Liver (tissue), 9 donors: ENCODE results near the gene RPL39L. TPM values are rescaled to one million over a fixed set of nuclear protein-coding genes. Genes with fewer than 3 reads are reported as not detected.

ENCODE experiments used
- DNase-seq: peaks from one replicate; pipeline ENCODE4 v3.0.0-alpha.2; 2017; ENCODE audit warnings: low spot score
- H3K27ac ChIP-seq, 2 donors: one replicate each; pipeline ENCODE4 v1.7.0; 2013; ENCODE audit warnings: inconsistent platforms in 2 of 2, low read length in 2 of 2, control low read depth in 1 of 2, low read depth in 1 of 2, mild to moderate bottlenecking in 1 of 2
- H3K27me3 ChIP-seq, 4 donors: one replicate each; pipeline versions ENCODE4 v1.6.1 to v1.7.0; 2013; ENCODE audit warnings: low read length in 3 of 4, inconsistent platforms in 1 of 4, mild to moderate bottlenecking in 1 of 4, moderate library complexity in 1 of 4; ENCODE audit not compliant: control insufficient read depth in 4 of 4, insufficient read depth in 4 of 4
- H3K36me3 ChIP-seq, 4 donors: one replicate each; pipeline versions ENCODE4 v1.6.1 to v1.7.0; 2013; ENCODE audit warnings: low read length in 3 of 4, mild to moderate bottlenecking in 3 of 4, low read depth in 1 of 4, moderate library complexity in 1 of 4; ENCODE audit not compliant: control insufficient read depth in 4 of 4, insufficient read depth in 3 of 4
- H3K4me1 ChIP-seq, 4 donors: one replicate each; pipeline versions ENCODE4 v1.6.1 to v1.7.0; 2013; ENCODE audit warnings: low read length in 3 of 4, mild to moderate bottlenecking in 3 of 4, moderate library complexity in 1 of 4; ENCODE audit not compliant: control insufficient read depth in 4 of 4, insufficient read depth in 4 of 4
- H3K4me3 ChIP-seq, 3 donors: one replicate each; pipeline versions ENCODE4 v1.6.1 to v1.7.0; 2013; ENCODE audit warnings: low read length in 3 of 3, control low read depth in 1 of 3, low read depth in 1 of 3, mild to moderate bottlenecking in 1 of 3
- H3K9ac ChIP-seq, 2 donors: one replicate each; pipeline ENCODE4 v1.7.0; 2013; ENCODE audit warnings: low read length in 2 of 2, mild to moderate bottlenecking in 2 of 2, moderate library complexity in 2 of 2, control low read depth in 1 of 2, low read depth in 1 of 2
- H3K9me3 ChIP-seq, 4 donors: one replicate each; pipeline versions ENCODE4 v1.6.1 to v1.7.0; 2013; ENCODE audit warnings: low read length in 3 of 4; ENCODE audit not compliant: control insufficient read depth in 4 of 4
- CTCF ChIP-seq: fragments of 150-350 bp; IDR thresholded peaks from 2 replicates; pipeline ENCODE4 v1.5.1; 2017; ENCODE audit warnings: improper control_type of control experiment, low read depth, low read length; ENCODE audit not compliant: missing input control
- EGR1 ChIP-seq, 2 donors: IDR thresholded peaks; 2 replicates each; pipeline ENCODE4 v1.6.1; 2016 to 2018; ENCODE audit warnings: antibody characterized with exemption in 2 of 2, low read depth in 2 of 2
- FOXA2 ChIP-seq: IDR thresholded peaks from 2 replicates; pipeline ENCODE4 v1.6.1; 2016; ENCODE audit warnings: antibody characterized with exemption
- GABPA ChIP-seq, 2 donors: IDR thresholded peaks in 1 of 2; conservative IDR thresholded peaks in 1 of 2; 2 replicates each; pipeline ENCODE4 v1.6.1; 2016; ENCODE audit warnings: antibody characterized with exemption in 2 of 2, mild to moderate bottlenecking in 1 of 2, moderate library complexity in 1 of 2
- HNF4A ChIP-seq, 2 donors: conservative IDR thresholded peaks; 2 replicates each; pipeline ENCODE4 v1.6.1; 2016; ENCODE audit warnings: antibody characterized with exemption in 2 of 2, mild to moderate bottlenecking in 2 of 2
- NR2F2 ChIP-seq: IDR thresholded peaks from 2 replicates; pipeline ENCODE4 v1.6.1; 2016; ENCODE audit warnings: antibody characterized with exemption
- RAD21 ChIP-seq, 2 donors: IDR thresholded peaks; 2 replicates each; pipeline ENCODE4 v1.6.1; 2016; ENCODE audit warnings: antibody characterized with exemption in 2 of 2, mild to moderate bottlenecking in 2 of 2
- RXRA ChIP-seq, 2 donors: IDR thresholded peaks; 2 replicates each; pipeline ENCODE4 v1.6.1; 2017 to 2018; ENCODE audit warnings: antibody characterized with exemption in 2 of 2, mild to moderate bottlenecking in 1 of 2
- SP1 ChIP-seq: IDR thresholded peaks from 2 replicates; pipeline ENCODE4 v1.6.1; 2018; ENCODE audit warnings: antibody characterized with exemption, mild to moderate bottlenecking
- TAF1 ChIP-seq: conservative IDR thresholded peaks from 2 replicates; pipeline ENCODE4 v1.6.1; 2016; ENCODE audit warnings: antibody characterized with exemption, mild to moderate bottlenecking
- WGBS: extraction: QIAGEN DNeasy Blood & Tissue Kit; methylation state at CpG from one replicate; pipeline ENCODE4 v1.1.7; 2013; 5-methylcytosine and 5-hydroxymethylcytosine counted together
- polyA plus RNA-seq, 2 donors: library from polyadenylated mRNA; stranded (reverse) in 1 of 2; unstranded in 1 of 2; fragments of 200-250 nt in 1 of 2; fragments of >200 nt in 1 of 2; fragmentation: Nextera tagmentation in 1 of 2; extraction: Ambion mirVana in 1 of 2; gene quantifications; one replicate each; pipeline versions ENCODE4 v1.2.1 to v1.2.3, GENCODE V29; 2013 to 2015
- total RNA-seq, 2 donors: library from RNA; depleted of rRNA; stranded (reverse); fragments of >200 nt; gene quantifications; one replicate each; pipeline ENCODE4 v1.2.3, GENCODE V29; 2014
- TF ChIP-seq, protein P1 (sequence below): IDR thresholded peaks from 2 replicates; pipeline ENCODE4 v1.6.1; 2016; ENCODE audit warnings: antibody characterized with exemption, mild to moderate bottlenecking
- TF ChIP-seq, protein P2 (sequence below): IDR thresholded peaks from 2 replicates; pipeline ENCODE4 v1.6.1; 2016; ENCODE audit warnings: antibody characterized with exemption
- TF ChIP-seq, protein P3 (sequence below): IDR thresholded peaks from 2 replicates; pipeline ENCODE4 v1.6.1; 2016; ENCODE audit warnings: antibody characterized with exemption
- donor health status: healthy.
- donor health status: healthy.
- donor health status: healthy.
- donor health status: healthy.
- donor health status: healthy.

The RPL39L gene
- total and polyA plus RNA-seq, 4 donors = 1.1 to 6.6 (median 4.2) TPM

DNA sequence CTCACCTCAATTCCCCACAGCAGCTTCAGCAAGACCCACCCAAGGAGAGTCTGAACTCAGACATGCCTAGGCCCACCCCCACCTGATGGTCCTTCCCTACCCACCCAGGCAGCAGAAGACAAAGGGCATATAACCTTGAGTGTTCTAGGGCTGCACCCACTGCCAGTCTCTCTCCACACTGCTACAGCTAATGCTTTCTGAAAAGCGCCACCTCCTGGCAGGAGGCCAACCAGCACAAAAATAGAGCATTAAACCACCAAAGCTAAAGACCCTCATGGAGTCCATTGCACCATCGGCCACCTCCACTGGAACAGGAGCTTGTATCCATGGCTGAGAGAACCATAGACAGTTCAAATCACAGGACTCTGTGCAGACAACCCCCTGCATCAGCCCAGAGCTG lies 11.3 kb upstream of the RPL39L start:
- no peak overlapping the region for H3K9ac ChIP-seq
- no peaks in the 10 kb centered on the region for H3K9me3 ChIP-seq
- no peaks in the 10 kb centered on the region for H3K4me1 ChIP-seq
- 83% methylated on average over 2 of the region's 2 CpGs for WGBS
- no peak overlapping the region for H3K4me3 ChIP-seq
- H3K36me3 ChIP-seq = no peaks in the 10 kb centered on the region
- H3K27me3 ChIP-seq = peaks cover 0 to 2% (median 0%) of the 10 kb centered on the region in 4 donors
- TF ChIP-seq, protein P1, sequence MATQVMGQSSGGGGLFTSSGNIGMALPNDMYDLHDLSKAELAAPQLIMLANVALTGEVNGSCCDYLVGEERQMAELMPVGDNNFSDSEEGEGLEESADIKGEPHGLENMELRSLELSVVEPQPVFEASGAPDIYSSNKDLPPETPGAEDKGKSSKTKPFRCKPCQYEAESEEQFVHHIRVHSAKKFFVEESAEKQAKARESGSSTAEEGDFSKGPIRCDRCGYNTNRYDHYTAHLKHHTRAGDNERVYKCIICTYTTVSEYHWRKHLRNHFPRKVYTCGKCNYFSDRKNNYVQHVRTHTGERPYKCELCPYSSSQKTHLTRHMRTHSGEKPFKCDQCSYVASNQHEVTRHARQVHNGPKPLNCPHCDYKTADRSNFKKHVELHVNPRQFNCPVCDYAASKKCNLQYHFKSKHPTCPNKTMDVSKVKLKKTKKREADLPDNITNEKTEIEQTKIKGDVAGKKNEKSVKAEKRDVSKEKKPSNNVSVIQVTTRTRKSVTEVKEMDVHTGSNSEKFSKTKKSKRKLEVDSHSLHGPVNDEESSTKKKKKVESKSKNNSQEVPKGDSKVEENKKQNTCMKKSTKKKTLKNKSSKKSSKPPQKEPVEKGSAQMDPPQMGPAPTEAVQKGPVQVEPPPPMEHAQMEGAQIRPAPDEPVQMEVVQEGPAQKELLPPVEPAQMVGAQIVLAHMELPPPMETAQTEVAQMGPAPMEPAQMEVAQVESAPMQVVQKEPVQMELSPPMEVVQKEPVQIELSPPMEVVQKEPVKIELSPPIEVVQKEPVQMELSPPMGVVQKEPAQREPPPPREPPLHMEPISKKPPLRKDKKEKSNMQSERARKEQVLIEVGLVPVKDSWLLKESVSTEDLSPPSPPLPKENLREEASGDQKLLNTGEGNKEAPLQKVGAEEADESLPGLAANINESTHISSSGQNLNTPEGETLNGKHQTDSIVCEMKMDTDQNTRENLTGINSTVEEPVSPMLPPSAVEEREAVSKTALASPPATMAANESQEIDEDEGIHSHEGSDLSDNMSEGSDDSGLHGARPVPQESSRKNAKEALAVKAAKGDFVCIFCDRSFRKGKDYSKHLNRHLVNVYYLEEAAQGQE = no peak
- TF ChIP-seq, protein P2, sequence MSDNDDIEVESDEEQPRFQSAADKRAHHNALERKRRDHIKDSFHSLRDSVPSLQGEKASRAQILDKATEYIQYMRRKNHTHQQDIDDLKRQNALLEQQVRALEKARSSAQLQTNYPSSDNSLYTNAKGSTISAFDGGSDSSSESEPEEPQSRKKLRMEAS = no peak
- peak in 1 of 2 donors; percentile 5 for TF ChIP-seq RAD21 (IDR thresholded peaks at IDR 0.05)
- DNase-seq = peak; percentile 41
- no peak overlapping the region for H3K27ac ChIP-seq

DNA sequence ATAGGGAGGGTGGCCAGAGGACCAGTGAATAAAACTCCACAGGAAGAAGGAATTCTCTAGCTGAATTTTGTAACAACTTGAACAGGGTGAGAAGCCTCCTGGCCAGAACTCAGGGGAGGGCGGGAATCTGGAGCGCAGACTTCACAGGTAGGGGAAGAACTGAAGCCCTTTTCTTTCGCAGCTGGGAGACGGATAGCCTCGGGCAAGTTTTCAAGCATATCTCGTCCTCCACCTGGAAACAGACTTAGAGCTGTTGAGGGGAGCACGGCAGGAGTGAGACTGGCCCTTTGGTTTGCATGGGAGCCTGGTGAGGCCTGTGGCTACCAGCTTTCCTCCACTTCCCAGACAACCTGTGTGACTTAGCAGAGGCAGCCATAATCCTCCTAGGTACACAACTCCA lies 10.9 kb upstream of the RPL39L start:
- H3K36me3 ChIP-seq = no peaks in the 10 kb centered on the region
- H3K9ac ChIP-seq = no peak overlapping the region
- WGBS = 95% methylated on average over 7 of the region's 7 CpGs
- TF ChIP-seq SP1 (no peak), RAD21 (IDR thresholded peaks at IDR 0.05) (no peak), FOXA2 (no peak), CTCF (no peak), TAF1 (no peak), NR2F2 (no peak)
- TF ChIP-seq, protein P2 = no peak
- TF ChIP-seq, protein P3, sequence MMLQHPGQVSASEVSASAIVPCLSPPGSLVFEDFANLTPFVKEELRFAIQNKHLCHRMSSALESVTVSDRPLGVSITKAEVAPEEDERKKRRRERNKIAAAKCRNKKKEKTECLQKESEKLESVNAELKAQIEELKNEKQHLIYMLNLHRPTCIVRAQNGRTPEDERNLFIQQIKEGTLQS = no peak
- peaks cover 0 to 2% (median 0%) of the 10 kb centered on the region in 4 donors for H3K9me3 ChIP-seq
- no peak overlapping the region for H3K27ac ChIP-seq
- peaks cover 0 to 2% (median 0%) of the 10 kb centered on the region in 4 donors for H3K27me3 ChIP-seq
- DNase-seq = no peak
- no peak overlapping the region for H3K4me3 ChIP-seq
- H3K4me1 ChIP-seq = no peaks in the 10 kb centered on the region

GRCh38 chr3:187146389-187146788 lies 7.1 kb upstream of the RPL39L start:
- no peaks in the 10 kb centered on the region for H3K27me3 ChIP-seq
- DNase-seq = no peak
- H3K27ac ChIP-seq = no peak overlapping the region
- no peaks in the 10 kb centered on the region for H3K36me3 ChIP-seq
- H3K4me3 ChIP-seq = no peak overlapping the region
- TF ChIP-seq, protein P3 = no peak
- TF ChIP-seq SP1 = no peak
- no peak for TF ChIP-seq GABPA (IDR thresholded peaks at IDR 0.05 in 1 of 2, conservative IDR thresholded peaks at IDR 0.05 in 1 of 2)
- no peak for TF ChIP-seq CTCF
- no peak for TF ChIP-seq HNF4A (conservative IDR thresholded peaks at IDR 0.05)
- TF ChIP-seq, protein P1 = no peak
- no peak for TF ChIP-seq RXRA (IDR thresholded peaks at IDR 0.05)
- no peak for TF ChIP-seq RAD21 (IDR thresholded peaks at IDR 0.05)
- TF ChIP-seq EGR1 (IDR thresholded peaks at IDR 0.05; ENCODE audit: low read depth in 2 of 2) = no peak
- WGBS = 73% methylated on average over 3 of the region's 3 CpGs
- H3K9ac ChIP-seq = no peak overlapping the region
- no peaks in the 10 kb centered on the region for H3K4me1 ChIP-seq
- H3K9me3 ChIP-seq = peaks cover 0 to 7% (median 2%) of the 10 kb centered on the region in 4 donors
